HL-60/S4 treated with retinoic acid at 250 ng/mL for 4 days and 3 days (cell line): Measurements from ENCODE around the gene MYOZ2.

Experiments
- in situ Hi-C: fragments of 300-500 bp; cut with MboI; formaldehyde crosslinking; loops from 2 replicates; pipeline ENCODE4 v1.7.0; 2022; ENCODE audit warnings: low sequenced_read_pairs

MYOZ2 gene

DNA sequence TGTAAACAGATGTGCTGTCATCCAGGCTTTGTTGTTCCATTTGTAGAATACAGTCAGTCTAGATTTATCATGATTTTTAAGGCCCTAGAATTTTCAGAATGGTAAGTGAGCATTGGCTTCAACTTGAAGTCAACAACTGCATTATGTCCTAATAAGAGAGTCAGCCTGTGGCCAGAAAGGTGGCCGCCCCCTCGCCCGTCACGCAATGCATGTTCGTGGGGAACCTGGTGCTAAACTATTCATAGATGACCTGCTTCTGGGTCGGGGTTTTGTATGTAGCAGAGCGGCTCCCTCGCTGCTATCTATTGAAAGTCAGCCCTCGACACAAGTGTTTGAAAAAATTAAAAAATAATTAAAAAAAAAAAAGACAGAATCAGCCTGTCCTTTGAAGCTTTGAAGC, 101.6 kb downstream of the MYOZ2 start:
- in situ Hi-C loops = no loop called here
